PC-3 (cell line): ENCODE measurements around the gene SHISA8. TPM values are rescaled to one million over a fixed set of nuclear protein-coding genes. Genes with fewer than 3 reads are reported as not detected.

Source experiments
- ATAC-seq: fragments of 200-7000 bp; cut with Tn5 transposase; 2 replicates; pipeline ENCODE4 v1.9.1; 2020; ENCODE audit warnings: mild to moderate bottlenecking, moderate library complexity
- BruUV-seq: library from RNA; stranded (reverse); fragments of 400-500 nt; replicated peaks from 2 replicates; lab custom pipeline; 2021; lab: Mats Ljungman, UMichigan
- CTCF ChIA-PET: fragments of 300-600 bp; sonication (Branson Sonifier 250); formaldehyde crosslinking; loops from one replicate; lab custom pipeline; 2022; ENCODE audit warnings: antibody characterized with exemption; lab: Charles Lee
- POLR2A ChIA-PET: fragments of 300-600 bp; sonication (Branson Sonifier 250); formaldehyde crosslinking; loops from one replicate; lab custom pipeline; 2022; ENCODE audit warnings: antibody characterized with exemption; ENCODE audit not compliant: unreplicated experiment; lab: Charles Lee
- DNase-seq: peaks from one replicate; pipeline ENCODE4 v3.0.0-alpha.2; 2015
- H2AFZ ChIP-seq: fragments of 300-600 bp; sonication (generic); 2 replicates; pipeline ENCODE4 v1.6.0; 2016; ENCODE audit warnings: antibody characterized with exemption, low read length
- H3F3A ChIP-seq: fragments of 300-600 bp; sonication (generic); one replicate; pipeline ENCODE4 v1.6.0; 2017; ENCODE audit warnings: antibody characterized with exemption, low read length, control low read depth, mild to moderate bottlenecking; ENCODE audit not compliant: unreplicated experiment
- H3K27ac ChIP-seq: fragments of 300-600 bp; sonication (generic); 2 replicates; pipeline ENCODE4 v1.5.1; 2016; ENCODE audit warnings: mild to moderate bottlenecking, low read length
- H3K27me3 ChIP-seq: fragments of 300-600 bp; sonication (generic); 2 replicates; pipeline ENCODE4 v1.6.1; 2016; ENCODE audit warnings: low read length, mixed read lengths
- H3K36me3 ChIP-seq: fragments of 300-600 bp; sonication (generic); 2 replicates; pipeline ENCODE4 v1.6.1; 2016; ENCODE audit warnings: low read depth, mixed run types, low read length, mixed read lengths
- H3K4me1 ChIP-seq: fragments of 300-600 bp; sonication (generic); 2 replicates; pipeline ENCODE4 v1.5.1; 2016; ENCODE audit warnings: low read length; ENCODE audit not compliant: insufficient read depth
- H3K4me2 ChIP-seq: fragments of 300-600 bp; sonication (generic); 2 replicates; pipeline ENCODE4 v1.6.0; 2016; ENCODE audit warnings: low read length
- H3K4me3 ChIP-seq: fragments of 300-600 bp; sonication (generic); 2 replicates; pipeline ENCODE4 v1.5.1; 2016; ENCODE audit warnings: mild to moderate bottlenecking, low read length, mixed read lengths
- H3K79me2 ChIP-seq: fragments of 300-600 bp; sonication (generic); 2 replicates; pipeline ENCODE4 v1.6.1; 2017; ENCODE audit warnings: low read length, mixed read lengths
- H3K9ac ChIP-seq: fragments of 300-600 bp; sonication (generic); 2 replicates; pipeline ENCODE4 v1.6.0; 2016; ENCODE audit warnings: mild to moderate bottlenecking, low read length
- H3K9me2 ChIP-seq: fragments of 300-600 bp; sonication (generic); replicated peaks from 2 replicates; pipeline ENCODE4 v1.6.1; 2016; ENCODE audit warnings: mixed run types, low read length, mixed read lengths
- H3K9me3 ChIP-seq: fragments of 300-600 bp; sonication (generic); 2 replicates; pipeline ENCODE4 v1.6.1; 2016; ENCODE audit warnings: low read length, mixed read lengths
- H4K20me1 ChIP-seq: fragments of 300-600 bp; sonication (generic); 2 replicates; pipeline ENCODE4 v1.6.1; 2016; ENCODE audit warnings: low read length, mixed read lengths
- CTCF ChIP-seq: fragments of 300-600 bp; sonication (generic); conservative IDR thresholded peaks from 2 replicates; pipeline ENCODE4 v1.5.1; 2017; ENCODE audit warnings: antibody characterized with exemption, low read depth, mild to moderate bottlenecking, low read length
- EZH2 ChIP-seq: fragments of 300-600 bp; sonication (generic); IDR thresholded peaks from one replicate; pipeline ENCODE4 v1.6.1; 2017; ENCODE audit warnings: antibody characterized with exemption, mild to moderate bottlenecking, low read length; ENCODE audit not compliant: unreplicated experiment
- EZH2phosphoT487 ChIP-seq: fragments of 300-600 bp; sonication (generic); IDR thresholded peaks from 2 replicates; pipeline ENCODE4 v1.6.1; 2018; ENCODE audit warnings: mild to moderate bottlenecking, antibody characterized with exemption, low read length, borderline replicate concordance
- intact Hi-C: fragments of 100-400 bp; cut with micrococcal nuclease; formaldehyde crosslinking; loops from 2 replicates; pipeline ENCODE4 v1.9.0; 2023
- total RNA-seq: library from RNA; depleted of rRNA; stranded (reverse); fragments of >200 nt; gene quantifications from 2 replicates; pipeline ENCODE4 v1.2.3, GENCODE V29; 2014

Gene SHISA8
- total RNA-seq, 1 experiment from 2014 or later: not detected

GRCh38 chr22:41907436-41908401 is 7.2 kb downstream of the SHISA8 start:
- Histone ChIP-seq H3K27me3 (0 out of 2 replicates have a peak, but pooled peaks cover 6% of the 10 kb centered on the region), H3K4me2 (no peak overlapping the region), H3K79me2 (no peaks in the 10 kb centered on the region), H4K20me1 (no peaks in the 10 kb centered on the region), H3K4me1 (no peaks in the 10 kb centered on the region), H3K27ac (no peak overlapping the region), H3F3A (no peaks in the 10 kb centered on the region), H3K36me3 (no peaks in the 10 kb centered on the region), H3K4me3 (no peak overlapping the region), H2AFZ (no peak overlapping the region), H3K9me3 (no peaks in the 10 kb centered on the region), H3K9ac (no peak overlapping the region), H3K9me2 (no peaks in the 10 kb centered on the region)
- TF ChIP-seq EZH2: no peak
- TF ChIP-seq EZH2phosphoT487: no peak
- TF ChIP-seq CTCF: no peak
- POLR2A ChIA-PET: interaction anchor here (0.7 kb wide), 1 partner anchor 16 kb away, joined by 3 read pairs; no protein-coding TSS in a partner anchor
- CTCF ChIA-PET: no interaction called here
- ATAC-seq: peak; percentile 8; the same call in 1 of the 2 replicates
- intact Hi-C loops: no loop called here
- BruUV-seq: no TSS peak
- DNase-seq: no peak

- CTCF ChIA-PET: no interaction called here
- H3K79me2 ChIP-seq: no peaks in the 10 kb centered on the region
- TF ChIP-seq EZH2phosphoT487 (no peak), CTCF (no peak), EZH2 (no peak)
- TSS peak; percentile 27 for BruUV-seq
- H3K27me3 ChIP-seq: 0 out of 2 replicates have a peak, but pooled peaks cover 6% of the 10 kb centered on the region
- no peak overlapping the region for H3K4me3 ChIP-seq
- H3F3A ChIP-seq: no peaks in the 10 kb centered on the region
- no peaks in the 10 kb centered on the region for H3K36me3 ChIP-seq
- H3K27ac ChIP-seq: no peak overlapping the region
- DNase-seq: no peak
- no peaks in the 10 kb centered on the region for H3K9me2 ChIP-seq
- H3K9ac ChIP-seq: no peak overlapping the region
- POLR2A ChIA-PET: no interaction called here
- H4K20me1 ChIP-seq: no peaks in the 10 kb centered on the region
- H3K4me2 ChIP-seq: no peak overlapping the region
- no peak for ATAC-seq
- H3K9me3 ChIP-seq: no peaks in the 10 kb centered on the region
- no peaks in the 10 kb centered on the region for H3K4me1 ChIP-seq
- no peak overlapping the region for H2AFZ ChIP-seq
- intact Hi-C loops: no loop called here
Observed at GRCh38 chr22:41906822-41907221, 8.1 kb downstream of the SHISA8 start.
